ENCODE measurements around the gene BBS9. TPM values are rescaled to one million over a fixed set of nuclear protein-coding genes. Genes with fewer than 3 reads are reported as not detected.
A peak's percentile ranks its signal among the peaks of the same experiment; 100 is the strongest.
"Not testable (repeated sequence)": the region's sequence is repeated elsewhere in the genome, so short reads cannot be mapped to it uniquely, and the experiment has no call there.

Gene BBS9
- polyA plus RNA-seq, 1 donor = 15.2 TPM

GRCh38 chr7:33200282-33200681 is 70.9 kb downstream of the BBS9 start:
- DNase-seq = no peak

GRCh38 chr7:33201821-33202220 is 72.5 kb downstream of the BBS9 start:
- DNase-seq = no peak

GRCh38 chr7:33210958-33211357 is 81.6 kb downstream of the BBS9 start:
- DNase-seq = no peak

GRCh38 chr7:33212144-33212543 is 82.8 kb downstream of the BBS9 start:
- no peak for DNase-seq

- DNase-seq = no peak
Measured at GRCh38 chr7:33215992-33216391, 86.6 kb downstream of the BBS9 start.

GRCh38 chr7:33217595-33217994 is 88.2 kb downstream of the BBS9 start:
- DNase-seq = no peak

GRCh38 chr7:33218841-33219535 is 89.6 kb downstream of the BBS9 start:
- not testable (repeated sequence) for DNase-seq

GRCh38 chr7:33220231-33220630 is 90.9 kb downstream of the BBS9 start:
- DNase-seq = no peak

- no peak for DNase-seq
Measured at GRCh38 chr7:33221390-33221789, 92.0 kb downstream of the BBS9 start.

GRCh38 chr7:33232632-33233145 is 103.3 kb downstream of the BBS9 start:
- DNase-seq = no peak

- DNase-seq = no peak
Measured at GRCh38 chr7:33233659-33234058, 104.3 kb downstream of the BBS9 start.

GRCh38 chr7:33237036-33237435 is 107.7 kb downstream of the BBS9 start:
- no peak for DNase-seq

- DNase-seq = peak; percentile 62
Measured at GRCh38 chr7:33243319-33243881, 114.0 kb downstream of the BBS9 start.

- DNase-seq = peak; percentile 36
Measured at GRCh38 chr7:33248671-33249070, 119.3 kb downstream of the BBS9 start.

- peak; percentile 55 for DNase-seq
Measured at GRCh38 chr7:33250421-33250871, 121.1 kb downstream of the BBS9 start.

- DNase-seq = no peak
Measured at GRCh38 chr7:33251301-33251700, 121.9 kb downstream of the BBS9 start.

GRCh38 chr7:33258491-33258951 is 129.2 kb downstream of the BBS9 start:
- DNase-seq = no peak

- DNase-seq = no peak
Measured at GRCh38 chr7:33261585-33261984, 132.2 kb downstream of the BBS9 start.

- no peak for DNase-seq
Measured at GRCh38 chr7:33262476-33262875, 133.1 kb downstream of the BBS9 start.

GRCh38 chr7:33271839-33272371 is 142.5 kb downstream of the BBS9 start:
- DNase-seq = not testable (repeated sequence)

GRCh38 chr7:33273356-33273755 is 144.0 kb downstream of the BBS9 start:
- no peak for DNase-seq

GRCh38 chr7:33276325-33276724 is 147.0 kb downstream of the BBS9 start:
- no peak for DNase-seq

- DNase-seq = no peak
Measured at GRCh38 chr7:33276729-33277128, 147.4 kb downstream of the BBS9 start.

GRCh38 chr7:33278095-33278494 is 148.7 kb downstream of the BBS9 start:
- DNase-seq = no peak
